ENCODE data around the gene B4GAT1.
"Not testable (repeated sequence)": the region's sequence is repeated elsewhere in the genome, so short reads cannot be mapped to it uniquely, and the experiment has no call there.

Gene B4GAT1

GRCh38 chr11:66362481-66363147, 15.2 kb upstream of the B4GAT1 start:
- no peak for DNase-seq

DNA sequence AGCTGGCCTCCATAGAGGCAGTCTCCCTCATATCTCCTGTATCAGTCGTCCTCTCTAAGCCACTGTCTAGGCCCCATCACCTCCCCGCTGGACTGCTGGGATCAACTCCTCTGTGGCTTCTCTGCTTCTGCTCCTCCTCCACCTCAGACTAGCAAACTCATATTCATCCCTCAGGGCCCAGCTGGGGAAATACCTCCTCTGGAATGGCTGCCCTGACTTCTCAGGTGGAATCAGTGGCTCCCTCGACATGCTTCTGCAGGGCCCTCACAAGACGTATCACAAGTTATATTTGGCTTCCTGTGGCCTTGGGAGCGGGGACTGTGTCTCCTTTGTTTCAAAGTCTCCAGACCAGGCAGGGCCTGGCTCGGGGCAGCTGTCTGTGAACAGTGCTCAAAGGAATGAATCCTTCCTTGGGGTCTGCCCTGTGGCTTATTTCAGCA, 14.1 kb upstream of the B4GAT1 start:
- DNase-seq: no peak

GRCh38 chr11:66360406-66361073, 13.1 kb upstream of the B4GAT1 start:
- DNase-seq: no peak

DNA sequence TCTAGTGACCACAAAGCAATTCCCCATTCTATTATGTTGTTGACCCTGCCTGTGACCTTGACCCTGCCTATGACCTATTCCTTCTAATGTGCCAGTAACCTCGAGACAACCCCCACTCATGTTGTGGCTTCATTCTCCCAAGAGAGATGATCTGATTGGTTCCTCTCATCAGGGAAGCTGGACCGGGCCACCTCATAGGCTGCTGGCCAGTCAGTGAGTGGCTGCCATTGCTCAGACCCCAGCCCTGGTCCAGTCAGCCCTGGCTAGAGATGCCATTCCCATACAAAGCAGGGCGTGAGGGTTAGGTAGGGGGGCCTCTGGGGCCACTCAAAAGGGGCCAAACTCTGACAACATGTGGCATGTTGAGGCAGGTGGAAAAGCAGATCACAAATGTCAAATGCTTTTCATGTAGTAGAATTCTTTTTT, 12.2 kb upstream of the B4GAT1 start:
- peak; percentile 37 for DNase-seq

GRCh38 chr11:66350560-66351235, 3.3 kb upstream of the B4GAT1 start:
- DNase-seq: not testable (repeated sequence)

DNA sequence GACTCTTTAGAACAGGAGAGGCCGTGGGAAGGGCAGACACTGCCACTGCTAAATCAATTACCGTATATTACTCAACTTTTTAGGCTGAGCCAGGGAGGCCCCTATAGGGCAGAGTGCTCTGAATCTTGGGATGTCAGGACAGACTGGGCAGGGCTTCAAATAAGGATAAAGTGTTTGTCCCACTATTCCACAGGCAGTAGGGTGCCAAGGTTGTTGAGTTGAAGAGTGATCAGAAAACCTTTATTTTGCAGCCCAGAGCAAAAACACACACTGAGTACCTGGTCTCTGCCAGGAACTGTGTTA, 1.6 kb upstream of the B4GAT1 start:
- DNase-seq: no peak

DNA sequence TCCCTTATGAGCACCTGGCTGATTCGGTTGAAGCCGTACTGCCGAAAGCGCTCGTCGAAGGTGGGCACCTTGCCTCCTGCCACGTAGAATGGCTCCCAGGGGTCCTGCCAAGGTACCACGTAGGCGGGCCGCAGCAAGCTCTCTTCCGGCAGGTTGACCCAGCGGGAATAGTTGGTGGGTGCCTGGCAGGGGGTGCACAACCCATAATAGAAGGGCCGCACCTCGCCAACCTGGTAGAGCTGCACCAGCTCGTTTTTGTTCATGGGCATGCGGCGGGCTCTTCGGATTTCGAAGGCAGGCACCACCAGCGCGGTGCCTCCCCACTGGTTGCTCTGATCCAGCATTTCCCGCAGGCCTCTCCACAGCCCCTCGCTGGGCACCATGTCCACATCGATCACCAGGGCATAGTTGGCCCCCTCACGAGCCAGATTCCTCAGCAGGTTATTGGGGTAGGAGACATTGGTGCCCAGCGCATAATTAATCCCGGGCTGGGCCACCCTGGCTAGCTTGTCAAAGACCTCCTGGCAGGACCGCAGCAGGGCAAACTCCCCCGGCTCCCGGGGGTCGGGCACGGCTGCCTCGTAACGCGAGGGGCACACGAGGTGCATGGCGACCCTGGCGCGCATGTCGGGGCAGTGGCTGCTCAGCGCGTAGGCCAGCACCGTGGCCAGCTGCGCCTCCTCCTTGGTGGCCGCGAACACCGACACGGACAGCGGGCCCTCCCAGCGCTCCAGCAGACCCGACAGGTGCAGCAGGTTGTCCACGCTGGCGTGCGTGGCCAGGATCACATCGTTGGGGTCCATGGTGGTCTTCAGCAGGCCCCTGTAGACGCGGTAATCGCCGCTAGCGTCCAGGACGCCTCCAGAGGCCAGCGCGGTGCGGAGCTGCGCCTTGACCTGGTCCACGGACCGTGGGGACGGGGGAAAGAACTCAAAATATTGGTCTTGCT, 679 bp downstream of the B4GAT1 start:
- no peak for DNase-seq

GRCh38 chr11:66345316-66345649, 2.1 kb downstream of the B4GAT1 start:
- DNase-seq: no peak

- peak; percentile 96 for DNase-seq
These were observed 2.7 kb downstream of the B4GAT1 start, which contains the start of gene BRMS1 for GRCh38 chr11:66344550-66345315. Gene BRMS1, minus strand, starts transcription at chr11:66345104. Its CDS starts 2,870 bp downstream, at chr11:66342234.

DNA sequence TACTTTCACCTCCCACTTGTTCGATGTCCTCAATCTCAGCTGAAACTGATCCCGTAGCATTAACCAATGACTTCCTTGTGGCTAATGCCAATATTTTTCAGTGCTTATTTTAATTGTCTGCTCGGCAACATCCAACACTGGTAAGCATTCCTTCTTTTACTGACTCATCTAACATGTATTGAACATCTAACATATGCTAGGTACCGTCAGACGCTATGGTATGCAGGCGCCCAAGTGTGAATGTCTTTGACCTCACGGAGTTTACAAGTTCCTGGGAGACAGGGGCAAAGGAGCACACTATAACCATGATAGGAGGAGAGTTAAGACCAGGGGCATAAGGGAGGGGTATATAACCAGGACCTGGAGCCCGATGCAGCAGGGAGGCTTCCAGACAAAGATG, 4.3 kb downstream of the B4GAT1 start:
- DNase-seq: no peak

- DNase-seq: no peak
These were observed 5.8 kb downstream of the B4GAT1 start for GRCh38 chr11:66341502-66342126.

- DNase-seq: no peak
These were observed 6.6 kb downstream of the B4GAT1 start for GRCh38 chr11:66340596-66341501.

GRCh38 chr11:66339686-66340483, 7.5 kb downstream of the B4GAT1 start:
- DNase-seq: no peak

DNA sequence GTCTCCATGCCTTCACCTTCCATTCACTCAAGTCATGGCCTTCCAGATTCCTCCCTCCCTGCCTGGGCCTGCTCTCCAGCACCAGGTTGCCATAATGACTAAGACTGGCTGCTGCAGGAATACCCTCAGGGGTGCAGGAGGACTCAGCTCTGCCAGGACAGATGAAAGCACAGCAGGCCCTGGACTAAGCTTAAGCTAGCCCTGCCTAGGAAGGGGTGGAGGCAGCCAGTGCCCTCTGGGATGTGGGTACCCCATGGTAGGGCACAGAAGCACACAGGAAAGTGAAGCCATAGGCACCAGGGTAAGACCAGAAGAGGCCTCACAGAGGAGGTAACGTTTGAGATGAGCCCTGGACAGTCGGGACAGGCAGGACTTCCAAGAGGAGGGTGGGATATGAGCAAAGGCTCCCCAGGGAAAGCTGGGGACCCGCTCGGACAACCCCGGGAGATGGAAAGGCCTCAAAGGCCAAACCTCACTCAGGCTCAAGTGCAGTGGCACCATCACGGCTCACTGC, 8.2 kb downstream of the B4GAT1 start:
- DNase-seq: no peak

DNA sequence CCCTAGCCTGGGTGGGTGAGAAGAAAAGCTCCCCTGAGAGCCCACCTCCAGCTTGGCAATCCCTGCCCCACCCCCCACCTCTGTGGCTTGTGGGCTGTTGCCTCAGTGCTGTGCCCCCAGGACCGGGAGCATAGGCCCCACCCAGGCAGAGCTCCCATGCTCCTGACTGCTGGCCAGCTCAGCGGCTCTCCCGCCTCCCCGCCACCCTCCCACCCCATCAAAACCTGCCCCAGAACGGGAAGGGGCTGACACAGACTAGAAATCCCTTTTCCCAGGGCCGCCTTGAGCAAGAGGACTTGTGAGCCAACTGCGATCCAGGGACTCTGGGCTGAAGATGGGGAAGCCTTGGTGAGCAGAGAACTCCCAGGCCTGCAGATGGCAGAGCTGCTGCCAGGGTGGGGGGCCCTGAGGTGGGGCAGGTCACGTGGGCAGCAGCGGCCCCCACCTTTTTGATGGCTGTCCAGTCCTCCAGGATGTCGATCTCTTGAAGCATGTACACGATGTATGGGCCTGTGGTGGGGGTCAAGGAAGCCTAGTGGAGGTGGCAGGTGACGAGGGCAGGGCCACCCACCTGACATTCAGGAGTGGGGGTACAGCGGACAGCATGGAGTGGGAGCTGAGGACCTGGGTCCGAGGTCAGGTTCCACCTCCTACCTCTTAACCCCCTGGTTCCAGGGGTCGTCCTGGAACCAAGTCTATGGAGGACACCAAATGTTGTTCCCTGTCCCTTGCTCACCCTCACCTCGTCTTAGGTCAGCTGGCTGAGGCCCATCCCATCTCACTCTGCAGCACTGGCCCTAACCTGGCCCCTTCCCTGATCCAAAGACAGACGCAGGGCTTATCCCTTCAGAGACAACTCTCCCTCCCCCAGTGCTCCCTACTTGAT, 8.9 kb downstream of the B4GAT1 start:
- DNase-seq: no peak

DNA sequence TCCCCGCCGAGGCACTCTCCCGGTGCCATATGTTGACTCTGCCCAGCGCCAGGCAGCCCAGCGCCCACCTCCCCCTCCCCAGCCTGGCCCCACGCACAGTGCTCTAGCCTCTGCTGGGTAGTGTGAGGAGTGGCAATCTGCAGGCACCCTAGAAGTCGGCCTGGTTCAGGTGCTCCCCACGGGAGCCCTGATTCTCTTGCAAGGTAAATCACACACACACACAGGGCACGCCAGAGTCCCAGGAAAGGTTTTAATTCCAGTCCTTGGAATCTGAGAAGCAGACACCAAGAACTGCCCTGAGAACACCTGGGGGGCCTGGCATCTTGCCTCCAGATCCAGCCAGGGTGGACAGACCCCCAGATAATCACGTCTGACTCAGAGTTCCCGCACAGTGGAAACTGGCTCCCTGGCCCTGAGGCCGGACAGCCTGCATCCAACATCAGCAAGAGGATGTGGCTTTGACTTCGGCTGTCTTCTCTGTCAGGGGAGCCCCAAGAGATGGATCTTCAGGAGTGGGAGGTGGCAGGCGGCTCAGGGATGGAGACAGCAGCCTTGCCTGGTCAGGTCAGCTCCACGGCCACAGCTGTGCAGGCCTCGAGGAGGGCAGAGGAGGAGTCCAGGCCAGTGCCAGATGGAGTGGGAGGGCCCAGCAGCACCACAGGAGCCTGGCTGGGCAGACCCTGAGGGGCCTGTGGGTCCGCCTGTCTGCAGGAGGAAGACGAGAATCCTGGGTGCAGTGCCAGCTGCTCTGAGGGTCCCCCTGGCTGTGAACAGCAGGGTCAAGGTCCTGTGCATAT, 10.1 kb downstream of the B4GAT1 start:
- peak; percentile 31 for DNase-seq

- DNase-seq: peak; percentile 19
These were observed 11.0 kb downstream of the B4GAT1 start, which contains the start of gene RIN1 for GRCh38 chr11:66336234-66337102. Gene RIN1, minus strand, starts transcription at chr11:66336434. Its CDS starts 32 bp downstream, at chr11:66336402.

Measured in NCI-H82 (cell line).